Brain microvascular endothelial cell (primary cell): ENCODE measurements around the gene ACAD11.

ENCODE experiments used
- DNase-seq: peaks from one replicate; pipeline ENCODE4 v3.0.0-alpha.2; 2020
- H3K27ac ChIP-seq: fragments of 250-450 bp; sonication (Bioruptor Pico); 2 replicates; pipeline ENCODE4 v1.5.1; 2020; ENCODE audit warnings: mild to moderate bottlenecking, moderate library complexity
- H3K27me3 ChIP-seq: fragments of 250-450 bp; sonication (Bioruptor Pico); replicated peaks from 2 replicates; pipeline ENCODE4 v1.5.1; 2020; ENCODE audit warnings: mild to moderate bottlenecking
- H3K36me3 ChIP-seq: fragments of 250-450 bp; sonication (Bioruptor Pico); replicated peaks from 2 replicates; pipeline ENCODE4 v1.5.1; 2020; ENCODE audit warnings: mild to moderate bottlenecking
- H3K4me3 ChIP-seq: 2 replicates; pipeline ENCODE4 v1.5.1; 2011; ENCODE audit warnings: low read depth, mild to moderate bottlenecking, control low read depth, low read length, moderate library complexity
- in situ Hi-C: cut with HindIII; loops from 2 replicates; pipeline ENCODE4 v1.10.0; 2017; ENCODE audit warnings: low sequenced_read_pairs, low pct_ligation_motif_present
- TF ChIP-seq, protein P1 (sequence below): IDR thresholded peaks from 2 replicates; pipeline ENCODE4 v1.5.1; 2011; ENCODE audit warnings: low read depth, mild to moderate bottlenecking, moderate library complexity, low read length, control low read depth, inconsistent platforms; ENCODE audit errors: missing control alignments

ACAD11 gene, protein sequence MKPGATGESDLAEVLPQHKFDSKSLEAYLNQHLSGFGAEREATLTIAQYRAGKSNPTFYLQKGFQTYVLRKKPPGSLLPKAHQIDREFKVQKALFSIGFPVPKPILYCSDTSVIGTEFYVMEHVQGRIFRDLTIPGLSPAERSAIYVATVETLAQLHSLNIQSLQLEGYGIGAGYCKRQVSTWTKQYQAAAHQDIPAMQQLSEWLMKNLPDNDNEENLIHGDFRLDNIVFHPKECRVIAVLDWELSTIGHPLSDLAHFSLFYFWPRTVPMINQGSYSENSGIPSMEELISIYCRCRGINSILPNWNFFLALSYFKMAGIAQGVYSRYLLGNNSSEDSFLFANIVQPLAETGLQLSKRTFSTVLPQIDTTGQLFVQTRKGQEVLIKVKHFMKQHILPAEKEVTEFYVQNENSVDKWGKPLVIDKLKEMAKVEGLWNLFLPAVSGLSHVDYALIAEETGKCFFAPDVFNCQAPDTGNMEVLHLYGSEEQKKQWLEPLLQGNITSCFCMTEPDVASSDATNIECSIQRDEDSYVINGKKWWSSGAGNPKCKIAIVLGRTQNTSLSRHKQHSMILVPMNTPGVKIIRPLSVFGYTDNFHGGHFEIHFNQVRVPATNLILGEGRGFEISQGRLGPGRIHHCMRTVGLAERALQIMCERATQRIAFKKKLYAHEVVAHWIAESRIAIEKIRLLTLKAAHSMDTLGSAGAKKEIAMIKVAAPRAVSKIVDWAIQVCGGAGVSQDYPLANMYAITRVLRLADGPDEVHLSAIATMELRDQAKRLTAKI

GRCh38 chr3:132659365-132660051 is at the start of gene ACAD11:
TSS of gene ACAD11 (minus strand) at chr3:132659809. CDS start at chr3:132659751, 58 bp downstream.
- Histone ChIP-seq H3K27me3 (no peaks in the 10 kb centered on the region), H3K4me3 (peak within 1 kb of the TSS; percentile 88), H3K27ac (peak within 1 kb of the TSS; percentile 80), H3K36me3 (no peaks in the 10 kb centered on the region)
- DNase-seq: peak; percentile 71
- TF ChIP-seq, protein P1, sequence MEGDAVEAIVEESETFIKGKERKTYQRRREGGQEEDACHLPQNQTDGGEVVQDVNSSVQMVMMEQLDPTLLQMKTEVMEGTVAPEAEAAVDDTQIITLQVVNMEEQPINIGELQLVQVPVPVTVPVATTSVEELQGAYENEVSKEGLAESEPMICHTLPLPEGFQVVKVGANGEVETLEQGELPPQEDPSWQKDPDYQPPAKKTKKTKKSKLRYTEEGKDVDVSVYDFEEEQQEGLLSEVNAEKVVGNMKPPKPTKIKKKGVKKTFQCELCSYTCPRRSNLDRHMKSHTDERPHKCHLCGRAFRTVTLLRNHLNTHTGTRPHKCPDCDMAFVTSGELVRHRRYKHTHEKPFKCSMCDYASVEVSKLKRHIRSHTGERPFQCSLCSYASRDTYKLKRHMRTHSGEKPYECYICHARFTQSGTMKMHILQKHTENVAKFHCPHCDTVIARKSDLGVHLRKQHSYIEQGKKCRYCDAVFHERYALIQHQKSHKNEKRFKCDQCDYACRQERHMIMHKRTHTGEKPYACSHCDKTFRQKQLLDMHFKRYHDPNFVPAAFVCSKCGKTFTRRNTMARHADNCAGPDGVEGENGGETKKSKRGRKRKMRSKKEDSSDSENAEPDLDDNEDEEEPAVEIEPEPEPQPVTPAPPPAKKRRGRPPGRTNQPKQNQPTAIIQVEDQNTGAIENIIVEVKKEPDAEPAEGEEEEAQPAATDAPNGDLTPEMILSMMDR: peak; percentile 87
- in situ Hi-C loops: no loop called here

- peaks cover 39% of the 10 kb centered on the region for H3K36me3 ChIP-seq
Measured at GRCh38 chr3:132703733-132704132, 44.1 kb upstream of the ACAD11 start.

GRCh38 chr3:132695422-132695821 is 35.8 kb upstream of the ACAD11 start:
- Histone ChIP-seq H3K27ac (no peak overlapping the region), H3K36me3 (peaks cover 49% of the 10 kb centered on the region), H3K4me3 (no peak overlapping the region), H3K27me3 (no peaks in the 10 kb centered on the region)
- in situ Hi-C loops: no loop called here
- TF ChIP-seq, protein P1: no peak
- no peak for DNase-seq

More at GRCh38 chr3:132703733-132704132, 44.1 kb upstream of the ACAD11 start:
- Histone ChIP-seq H3K27ac (no peak overlapping the region), H3K27me3 (no peaks in the 10 kb centered on the region), H3K4me3 (no peak overlapping the region)
- TF ChIP-seq, protein P1: no peak
- no peak for DNase-seq
- in situ Hi-C loops: no loop called here

GRCh38 chr3:132694991-132695390 is 35.4 kb upstream of the ACAD11 start:
- in situ Hi-C loops: no loop called here
- DNase-seq: no peak
- Histone ChIP-seq H3K27ac (no peak overlapping the region), H3K27me3 (no peaks in the 10 kb centered on the region), H3K36me3 (peaks cover 45% of the 10 kb centered on the region), H3K4me3 (no peak overlapping the region)
- TF ChIP-seq, protein P1: no peak

DNA sequence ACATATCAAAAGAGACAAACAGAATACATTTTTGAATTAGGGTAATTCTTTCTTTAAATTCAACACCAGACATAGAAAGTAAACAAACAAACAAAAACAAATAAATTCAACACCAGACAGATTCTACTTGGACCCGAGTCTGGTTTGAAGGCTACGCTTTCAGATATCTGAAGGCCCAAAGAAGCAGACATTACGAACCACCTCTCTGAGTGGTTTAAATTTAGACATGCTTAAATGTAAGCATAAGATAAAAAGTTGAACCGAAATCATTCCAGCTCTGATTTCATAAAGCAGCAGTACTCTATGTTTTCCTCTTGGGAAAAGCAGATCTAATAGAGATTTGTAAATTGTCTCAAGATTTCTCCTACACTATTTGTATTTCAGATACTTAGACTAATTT is 30.4 kb upstream of the ACAD11 start:
- Histone ChIP-seq H3K4me3 (no peak overlapping the region), H3K27me3 (no peaks in the 10 kb centered on the region), H3K36me3 (peaks cover 36% of the 10 kb centered on the region), H3K27ac (no peak overlapping the region)
- TF ChIP-seq, protein P1: no peak
- in situ Hi-C loops: no loop called here
- no peak for DNase-seq
